GM21515 (cell line): ENCODE results near the gene DIP2A.
"Not testable (repeated sequence)": the region's sequence is repeated elsewhere in the genome, so short reads cannot be mapped to it uniquely, and the experiment has no call there.

ENCODE experiments used
- ATAC-seq: cut with Tn5 transposase; IDR thresholded peaks from one replicate; pipeline ENCODE4 v1.9.1; 2021; ENCODE audit not compliant: unreplicated experiment

Gene DIP2A

GRCh38 chr21:46424621-46425020 lies 34.1 kb upstream of the DIP2A start:
- ATAC-seq, result no peak

GRCh38 chr21:46425041-46425440 lies 33.6 kb upstream of the DIP2A start:
- no peak for ATAC-seq

GRCh38 chr21:46425571-46425970 lies 33.1 kb upstream of the DIP2A start:
- no peak for ATAC-seq

GRCh38 chr21:46426313-46427046 lies 32.2 kb upstream of the DIP2A start:
- ATAC-seq, result no peak

- no peak for ATAC-seq
Measured at GRCh38 chr21:46427516-46427915, 31.2 kb upstream of the DIP2A start.

- ATAC-seq, result no peak
Measured at GRCh38 chr21:46428286-46428685, 30.4 kb upstream of the DIP2A start.

GRCh38 chr21:46428987-46429710 lies 29.5 kb upstream of the DIP2A start:
- no peak for ATAC-seq

GRCh38 chr21:46429754-46430681 lies 28.7 kb upstream of the DIP2A start:
- no peak for ATAC-seq

- ATAC-seq, result no peak
Measured at GRCh38 chr21:46431448-46431847, 27.2 kb upstream of the DIP2A start.

- no peak for ATAC-seq
Measured at GRCh38 chr21:46431884-46432488, 26.7 kb upstream of the DIP2A start.

- not testable (repeated sequence) for ATAC-seq
Measured at GRCh38 chr21:46433116-46433515, 25.6 kb upstream of the DIP2A start.

GRCh38 chr21:46434322-46434958 lies 24.3 kb upstream of the DIP2A start:
- ATAC-seq, result no peak

- ATAC-seq, result no peak
Measured at GRCh38 chr21:46435786-46436227, 22.9 kb upstream of the DIP2A start.

GRCh38 chr21:46436621-46437020 lies 22.1 kb upstream of the DIP2A start:
- no peak for ATAC-seq

GRCh38 chr21:46437096-46437498 lies 21.6 kb upstream of the DIP2A start:
- no peak for ATAC-seq

- no peak for ATAC-seq
Measured at GRCh38 chr21:46437511-46437910, 21.2 kb upstream of the DIP2A start.

- ATAC-seq, result no peak
Measured at GRCh38 chr21:46438241-46438640, 20.4 kb upstream of the DIP2A start.

- ATAC-seq, result no peak
Measured at GRCh38 chr21:46439906-46440305, 18.8 kb upstream of the DIP2A start.

- no peak for ATAC-seq
Measured at GRCh38 chr21:46441331-46441730, 17.4 kb upstream of the DIP2A start.

GRCh38 chr21:46441961-46442498 lies 16.7 kb upstream of the DIP2A start:
- ATAC-seq, result no peak
